KMS-11 (cell line): Measurements from ENCODE around the gene NPB.
A peak's percentile ranks its signal among the peaks of the same experiment; 100 is the strongest.

Experiments used
- H2AFZ ChIP-seq: fragments of 200-600 bp; sonication (generic); 2 replicates; pipeline ENCODE4 v1.6.1; 2016; ENCODE audit warnings: antibody characterized with exemption, mixed run types, low read depth
- H3K27ac ChIP-seq: fragments of 200-600 bp; sonication (generic); 2 replicates; pipeline ENCODE4 v1.6.1; 2016; ENCODE audit warnings: mild to moderate bottlenecking, mixed run types
- H3K27me3 ChIP-seq: fragments of 200-600 bp; sonication (generic); 2 replicates; pipeline ENCODE4 v1.6.1; 2017; ENCODE audit warnings: mild to moderate bottlenecking, low read depth, mixed run types, moderate library complexity; ENCODE audit not compliant: insufficient read depth
- H3K36me3 ChIP-seq: fragments of 200-600 bp; sonication (generic); 2 replicates; pipeline ENCODE4 v1.6.1; 2017; ENCODE audit warnings: mild to moderate bottlenecking, mixed run types; ENCODE audit not compliant: insufficient read depth
- H3K4me1 ChIP-seq: fragments of 200-600 bp; sonication (generic); 2 replicates; pipeline ENCODE4 v1.6.1; 2016; ENCODE audit warnings: mild to moderate bottlenecking, low read depth, mixed run types; ENCODE audit not compliant: poor library complexity, severe bottlenecking
- H3K4me2 ChIP-seq: fragments of 200-600 bp; sonication (generic); 2 replicates; pipeline ENCODE4 v1.7.0; 2016; ENCODE audit warnings: mild to moderate bottlenecking, mixed run types
- H3K4me3 ChIP-seq: fragments of 200-600 bp; sonication (generic); IDR thresholded peaks from 2 replicates; pipeline ENCODE4 v1.6.1; 2017; ENCODE audit warnings: low read depth, low read length, mixed read lengths; ENCODE audit not compliant: insufficient read depth
- H3K79me2 ChIP-seq: fragments of 200-600 bp; sonication (generic); 2 replicates; pipeline ENCODE4 v1.6.1; 2016; ENCODE audit warnings: low read depth, mixed run types; ENCODE audit not compliant: insufficient read depth
- H3K9ac ChIP-seq: fragments of 200-600 bp; sonication (generic); 2 replicates; pipeline ENCODE4 v1.6.1; 2016; ENCODE audit warnings: mild to moderate bottlenecking, mixed run types
- H4K20me1 ChIP-seq: fragments of 200-600 bp; sonication (generic); 2 replicates; pipeline ENCODE4 v1.6.1; 2016; ENCODE audit warnings: mild to moderate bottlenecking, mixed run types; ENCODE audit not compliant: insufficient read depth
- CTCF ChIP-seq: fragments of 200-600 bp; sonication (generic); conservative IDR thresholded peaks from 2 replicates; pipeline ENCODE4 v1.6.1; 2017; ENCODE audit warnings: low read depth, mild to moderate bottlenecking, antibody characterized with exemption, low read length, moderate library complexity, mixed read lengths

The NPB gene

GRCh38 chr17:81927152-81927652, 25.2 kb downstream of the NPB start:
- Histone ChIP-seq H3K36me3 (no peaks in the 10 kb centered on the region), H3K4me2 (peak overlapping the region; percentile 100; the same call in 1 of the 2 replicates), H3K27ac (peak overlapping the region; percentile 95), H2AFZ (no peak overlapping the region), H3K4me1 (peaks cover 40% of the 10 kb centered on the region), H3K4me3 (no peak overlapping the region), H3K27me3 (no peaks in the 10 kb centered on the region), H3K79me2 (peaks cover 49% of the 10 kb centered on the region), H4K20me1 (no peaks in the 10 kb centered on the region), H3K9ac (peak overlapping the region; percentile 85)
- TF ChIP-seq CTCF = no peak

- Histone ChIP-seq H3K79me2 (peaks cover 43% of the 10 kb centered on the region), H3K9ac (peak within 1 kb of the TSS; percentile 85), H3K4me3 (no peak within 1 kb of the TSS), H3K36me3 (no peaks in the 10 kb centered on the region), H4K20me1 (no peaks in the 10 kb centered on the region), H3K4me2 (peak within 1 kb of the TSS; percentile 100), H3K27me3 (no peaks in the 10 kb centered on the region), H2AFZ (peak within 1 kb of the TSS; percentile 86), H3K27ac (peak within 1 kb of the TSS; percentile 95), H3K4me1 (peaks cover 38% of the 10 kb centered on the region)
- peak; percentile 46 for TF ChIP-seq CTCF
These were observed 25.9 kb downstream of the NPB start, which contains the start of gene MAFG for GRCh38 chr17:81927653-81928543. Gene MAFG, minus strand, starts transcription at chr17:81927735. Its CDS starts 4,550 bp downstream, at chr17:81923185.

- H3K79me2 ChIP-seq = peaks cover 35% of the 10 kb centered on the region
- no peaks in the 10 kb centered on the region for H3K36me3 ChIP-seq
- peaks cover 37% of the 10 kb centered on the region for H3K4me1 ChIP-seq
- H3K27me3 ChIP-seq = no peaks in the 10 kb centered on the region
- H3K4me2 ChIP-seq = peak overlapping the region; percentile 98
- TF ChIP-seq CTCF = no peak
- no peak overlapping the region for H3K4me3 ChIP-seq
- no peak overlapping the region for H3K27ac ChIP-seq
- H2AFZ ChIP-seq = peak overlapping the region; percentile 86
- H3K9ac ChIP-seq = peak overlapping the region; percentile 83
- H4K20me1 ChIP-seq = no peaks in the 10 kb centered on the region
These were observed 26.7 kb downstream of the NPB start for GRCh38 chr17:81928544-81929252.

GRCh38 chr17:81929253-81930141, 27.5 kb downstream of the NPB start:
- Histone ChIP-seq H3K4me3 (no peak overlapping the region), H3K36me3 (no peaks in the 10 kb centered on the region), H3K79me2 (peaks cover 27% of the 10 kb centered on the region), H2AFZ (no peak overlapping the region), H3K4me1 (peaks cover 29% of the 10 kb centered on the region), H4K20me1 (no peaks in the 10 kb centered on the region), H3K27me3 (no peaks in the 10 kb centered on the region), H3K9ac (no peak overlapping the region), H3K4me2 (0 out of 2 replicates have a peak overlapping the region, but pooled peaks have one; percentile 98), H3K27ac (no peak overlapping the region)
- TF ChIP-seq CTCF = no peak
